Hepatic stellate cell (primary cell): ENCODE data around the gene TEX44.
A peak's percentile ranks its signal among the peaks of the same experiment; 100 is the strongest.
"Not testable (repeated sequence)": the region's sequence is repeated elsewhere in the genome, so short reads cannot be mapped to it uniquely, and the experiment has no call there.

ENCODE experiments used
- DNase-seq: peaks from one replicate; pipeline ENCODE4 v3.0.0; 2011; ENCODE audit warnings: low spot score

The TEX44 gene

DNA sequence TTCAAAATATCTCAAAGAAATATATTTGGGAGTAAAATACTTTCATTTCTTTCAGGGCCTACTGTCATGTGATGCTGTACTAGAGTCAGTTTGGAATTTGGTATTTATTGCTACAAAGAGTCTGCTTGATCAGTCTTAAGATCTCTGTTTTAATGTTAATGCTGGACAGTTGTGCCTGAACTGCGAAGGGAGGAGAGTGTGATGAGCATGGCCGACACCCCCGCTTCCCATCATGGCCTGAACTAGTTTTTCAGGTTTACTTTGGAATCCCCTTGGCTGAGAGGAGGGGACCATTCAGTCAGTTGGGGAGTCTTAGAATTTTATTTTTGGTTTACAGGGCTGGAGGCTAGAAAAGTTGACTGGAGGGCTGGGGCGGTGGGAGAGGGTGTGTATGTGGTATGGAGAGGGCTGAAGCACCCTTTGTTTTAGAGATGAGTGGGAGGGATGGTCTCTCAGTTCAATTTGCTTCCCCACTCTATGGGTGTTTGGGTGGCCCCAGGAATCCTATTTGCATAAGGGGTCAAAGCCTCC lies 20.9 kb upstream of the TEX44 start:
- DNase-seq, result no peak

DNA sequence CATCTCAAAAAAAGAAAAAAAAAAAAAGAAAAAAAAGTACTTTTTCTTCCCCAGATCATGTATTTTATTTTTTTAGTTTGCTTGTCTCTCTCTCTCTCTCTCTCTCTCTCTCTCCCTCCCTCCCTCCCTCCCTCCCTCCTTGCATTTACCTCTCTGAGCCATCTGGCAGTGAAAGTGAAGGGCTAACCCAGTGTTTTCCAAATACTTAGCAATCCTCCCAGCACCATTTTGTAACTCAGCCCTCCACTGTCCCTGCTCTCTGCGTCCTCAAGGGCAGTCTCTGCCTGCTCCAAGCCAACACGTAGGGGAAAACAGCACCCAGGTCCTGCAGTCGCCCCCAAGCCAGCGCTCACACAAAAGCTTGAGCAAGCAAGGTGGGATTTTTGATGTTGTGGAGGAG lies 19.6 kb upstream of the TEX44 start:
- no peak for DNase-seq

DNA sequence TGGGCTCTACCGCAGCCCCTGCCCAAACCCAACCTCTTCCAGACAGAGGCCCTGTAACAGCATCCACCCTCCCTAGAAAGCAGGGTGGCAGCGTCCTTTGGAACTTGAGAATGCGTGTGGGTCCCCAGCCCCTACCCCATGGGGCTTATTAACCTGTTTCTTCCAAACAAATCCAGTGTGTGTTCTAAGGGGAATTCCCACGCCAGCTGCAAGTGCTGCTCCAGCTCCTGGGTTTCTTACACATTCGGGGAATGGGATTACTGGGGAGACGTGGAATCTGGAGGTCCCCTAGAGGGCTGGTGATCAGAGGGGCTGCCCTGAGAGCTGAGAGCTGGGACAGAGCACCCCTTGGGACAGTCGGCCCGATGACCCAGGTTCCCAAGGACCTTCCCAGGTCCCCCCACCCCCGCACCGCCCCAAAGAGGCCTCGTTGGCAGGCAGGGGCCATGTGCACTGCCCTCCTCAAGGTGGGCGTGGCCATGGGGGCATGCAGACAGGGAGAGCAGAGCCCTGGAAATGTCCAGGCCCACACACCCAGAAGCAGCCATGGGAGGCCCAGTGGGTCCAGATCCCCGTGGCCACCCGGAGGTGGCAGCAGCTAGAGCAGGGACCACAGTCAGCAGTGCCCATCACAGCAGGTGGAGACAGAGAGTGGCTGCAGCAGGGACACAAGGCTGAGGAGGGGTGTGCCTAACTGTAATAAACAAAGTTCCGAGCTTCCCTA lies 18.8 kb upstream of the TEX44 start:
- DNase-seq, result no peak

DNA sequence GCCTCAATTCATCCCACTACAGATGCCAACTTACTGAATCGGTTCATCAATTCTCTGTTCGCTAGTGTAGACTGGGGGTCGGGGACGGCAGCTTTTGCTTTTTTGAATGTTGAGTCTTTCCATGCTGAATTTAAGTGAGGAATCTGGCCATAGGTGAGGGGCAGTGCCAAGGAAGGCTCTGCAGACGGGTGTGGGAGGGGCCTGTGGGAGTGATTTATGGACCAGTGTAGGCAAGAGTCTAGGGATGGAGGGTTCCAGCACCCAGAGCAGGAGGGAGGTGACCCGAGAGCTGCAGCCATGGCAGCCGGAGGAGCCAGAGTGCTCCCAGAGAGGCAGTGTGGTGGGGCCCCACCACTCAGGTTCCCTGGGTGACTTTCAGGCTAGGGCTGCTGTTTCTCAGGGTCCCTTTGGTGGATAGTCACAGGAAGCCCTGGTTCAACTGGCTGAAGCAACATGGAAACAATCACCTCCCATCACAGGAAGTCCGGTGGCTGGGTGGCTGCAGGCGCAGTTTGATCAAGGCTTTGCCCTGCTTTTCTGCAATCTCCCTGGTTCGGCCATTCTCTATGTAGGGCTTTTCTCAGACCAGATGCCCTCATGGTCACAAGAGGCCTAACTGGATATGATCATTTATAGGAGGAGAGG lies 16.9 kb upstream of the TEX44 start:
- no peak for DNase-seq

DNA sequence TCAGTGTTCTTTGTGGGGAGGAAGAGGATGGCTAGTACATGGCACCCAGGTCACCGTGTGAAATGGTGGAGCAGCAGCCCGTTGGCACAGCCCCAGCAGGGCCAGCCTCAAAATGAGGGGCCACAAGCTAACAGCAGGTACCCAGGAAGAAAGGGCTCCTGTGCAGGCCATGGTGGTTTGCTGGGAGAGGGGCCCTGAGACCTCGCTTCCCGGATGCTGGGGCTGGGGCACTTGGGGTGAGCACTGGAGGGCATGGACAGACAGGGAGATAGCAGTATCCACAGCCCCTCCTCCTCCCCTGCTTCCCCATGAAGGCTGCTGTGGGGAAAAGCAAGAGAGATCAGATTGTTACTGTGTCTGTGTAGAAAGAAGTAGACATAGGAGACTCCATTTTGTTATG lies 16.2 kb upstream of the TEX44 start:
- DNase-seq, result no peak

DNA sequence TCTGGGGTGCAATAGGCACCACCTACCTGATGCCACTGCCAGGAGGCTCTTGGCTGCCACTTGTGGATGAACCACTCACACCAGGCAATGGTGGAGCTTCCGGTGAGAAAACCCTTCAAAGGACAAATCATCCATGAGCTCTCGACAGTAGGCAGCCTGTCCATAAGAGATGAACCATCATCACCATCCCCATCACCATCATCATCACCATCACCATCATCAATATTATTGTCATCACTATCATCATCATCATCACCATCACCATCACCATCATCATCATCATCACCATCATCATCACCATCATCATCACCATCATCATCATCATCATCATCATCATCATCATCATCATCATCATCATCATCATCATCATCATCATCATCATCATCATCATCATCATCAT lies 14.0 kb upstream of the TEX44 start:
- DNase-seq, result not testable (repeated sequence)

DNA sequence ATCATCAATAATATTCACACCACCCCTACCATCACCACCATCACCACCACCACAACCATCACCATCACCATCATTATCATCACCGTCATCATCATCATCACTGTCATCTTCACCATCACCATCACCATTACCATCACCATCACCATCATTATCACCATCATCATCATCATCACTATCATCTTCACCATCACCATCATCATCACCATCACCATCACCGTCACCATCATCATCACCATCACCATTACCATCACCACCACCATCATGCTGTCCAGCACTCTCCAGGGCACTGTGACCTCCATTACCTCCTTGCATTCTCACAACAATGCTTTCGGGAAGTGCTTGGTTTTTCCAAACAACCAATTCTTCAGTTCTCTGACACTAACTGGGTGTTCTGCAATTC lies 13.1 kb upstream of the TEX44 start:
- DNase-seq, result no peak

DNA sequence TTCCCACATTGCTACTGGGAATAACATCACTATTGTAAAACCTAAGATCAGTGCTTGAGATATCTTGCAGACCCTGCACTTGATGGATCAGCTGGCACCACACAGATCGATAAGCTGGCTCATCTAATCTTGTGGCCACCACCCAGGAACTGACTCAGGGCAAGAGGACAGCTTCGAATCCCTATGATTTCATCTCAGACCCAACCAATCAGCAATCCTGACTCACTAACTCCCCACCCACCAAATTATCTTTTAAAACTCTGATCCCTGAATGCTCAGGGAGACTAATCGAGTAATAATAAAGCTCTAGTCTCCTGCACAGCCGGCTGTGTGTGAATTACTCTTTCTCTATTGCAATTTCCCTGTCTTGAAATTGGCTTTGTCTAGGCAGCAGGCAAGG lies 11.3 kb upstream of the TEX44 start:
- DNase-seq, result no peak

DNA sequence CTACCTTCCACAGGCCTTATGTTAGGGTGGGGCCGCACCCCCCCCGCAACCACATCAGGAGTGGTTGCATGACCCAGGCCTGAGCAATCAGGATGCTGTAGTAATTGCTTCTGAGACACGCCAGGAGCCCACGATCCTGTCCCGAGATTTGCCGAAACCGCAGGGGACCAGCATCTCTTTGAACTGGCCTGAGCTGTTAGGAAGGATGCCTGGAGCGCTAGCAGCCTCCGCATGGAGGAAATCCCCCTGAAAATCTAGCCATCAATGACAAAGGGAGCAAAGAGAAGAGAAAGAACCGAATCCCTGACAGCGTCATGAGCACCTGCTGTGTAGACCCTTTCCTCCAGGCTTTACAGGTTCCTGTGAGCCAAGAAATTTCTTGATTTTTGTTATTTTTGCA lies 8.7 kb upstream of the TEX44 start:
- no peak for DNase-seq

DNA sequence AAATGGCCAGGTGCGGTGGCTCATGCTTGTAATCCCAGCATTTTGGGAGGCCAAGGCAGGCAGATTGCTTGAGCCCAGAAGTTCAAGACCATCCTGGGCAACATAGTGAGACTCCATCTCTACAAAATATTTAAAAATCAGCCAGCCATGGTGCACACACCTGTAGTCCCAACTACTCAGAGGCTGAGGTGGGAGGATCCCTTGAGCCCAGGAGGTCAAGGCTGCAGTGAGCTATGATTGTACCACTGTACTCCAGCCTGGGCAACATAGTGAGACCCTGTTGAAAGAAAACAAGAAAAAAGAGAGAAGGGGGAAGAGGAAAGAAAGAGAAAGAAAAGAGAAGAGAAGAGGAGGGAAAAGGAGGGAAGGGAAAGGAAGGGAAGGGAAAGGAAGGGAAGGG lies 4.9 kb upstream of the TEX44 start:
- DNase-seq, result not testable (repeated sequence)

DNA sequence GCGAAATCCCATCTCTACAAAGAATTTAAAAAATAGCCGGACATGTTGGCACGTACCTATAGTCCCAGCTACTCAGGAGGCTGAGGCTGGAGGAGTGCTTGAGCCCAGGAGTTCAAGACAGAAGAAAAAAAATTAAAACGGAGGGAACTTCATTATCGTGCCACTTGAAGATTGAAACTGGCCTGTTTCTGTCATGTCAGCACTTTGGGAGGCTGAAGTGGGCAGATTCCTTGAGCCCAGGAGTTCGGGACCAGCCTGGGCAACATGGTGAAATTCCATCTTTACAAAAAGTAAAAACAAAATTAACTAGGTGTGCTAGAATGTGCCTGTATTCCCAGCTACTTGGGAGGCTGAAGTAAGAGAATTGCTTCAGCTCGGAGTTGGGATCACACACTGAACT lies 3.0 kb upstream of the TEX44 start:
- no peak for DNase-seq

DNA sequence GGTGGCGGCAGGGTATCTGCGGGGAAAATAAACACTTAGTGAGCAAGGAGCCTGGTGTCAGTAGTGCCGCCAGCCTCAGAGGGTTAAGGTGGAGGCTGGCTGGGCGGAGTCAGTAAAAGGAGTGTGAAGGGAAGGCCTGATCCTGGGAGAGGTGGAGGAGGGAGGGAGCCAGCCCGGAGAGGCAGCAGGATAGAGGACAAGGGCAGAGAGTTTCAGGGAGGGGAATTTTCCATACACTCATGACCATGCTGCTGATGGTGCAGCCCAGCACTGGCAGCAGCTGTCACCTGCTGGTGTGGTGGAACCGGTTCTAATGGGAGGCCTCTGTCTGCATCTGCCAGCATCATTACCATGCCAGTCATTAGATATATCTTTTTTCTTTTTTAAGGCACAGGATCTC lies 2.0 kb upstream of the TEX44 start:
- no peak for DNase-seq

DNA sequence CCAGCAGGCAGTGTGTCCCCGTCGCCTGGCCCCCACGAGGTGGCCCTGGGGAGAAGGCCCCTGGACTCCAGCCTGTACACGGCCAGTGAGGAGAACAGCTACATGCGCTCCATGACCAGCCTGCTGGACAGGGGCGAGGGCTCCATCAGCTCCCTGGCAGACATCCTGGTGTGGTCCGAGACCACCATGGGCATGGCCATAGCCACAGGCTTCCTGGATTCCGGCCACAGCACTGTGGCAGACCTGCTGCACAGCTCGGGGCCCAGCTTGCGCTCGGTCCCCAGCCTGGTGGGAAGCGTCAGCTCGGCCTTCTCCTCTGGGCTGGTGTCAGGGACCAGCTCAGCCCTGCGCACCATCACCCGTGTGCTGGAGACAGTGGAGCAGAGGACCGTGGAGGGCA lies 1.0 kb downstream of the TEX44 start:
- no peak for DNase-seq

DNA sequence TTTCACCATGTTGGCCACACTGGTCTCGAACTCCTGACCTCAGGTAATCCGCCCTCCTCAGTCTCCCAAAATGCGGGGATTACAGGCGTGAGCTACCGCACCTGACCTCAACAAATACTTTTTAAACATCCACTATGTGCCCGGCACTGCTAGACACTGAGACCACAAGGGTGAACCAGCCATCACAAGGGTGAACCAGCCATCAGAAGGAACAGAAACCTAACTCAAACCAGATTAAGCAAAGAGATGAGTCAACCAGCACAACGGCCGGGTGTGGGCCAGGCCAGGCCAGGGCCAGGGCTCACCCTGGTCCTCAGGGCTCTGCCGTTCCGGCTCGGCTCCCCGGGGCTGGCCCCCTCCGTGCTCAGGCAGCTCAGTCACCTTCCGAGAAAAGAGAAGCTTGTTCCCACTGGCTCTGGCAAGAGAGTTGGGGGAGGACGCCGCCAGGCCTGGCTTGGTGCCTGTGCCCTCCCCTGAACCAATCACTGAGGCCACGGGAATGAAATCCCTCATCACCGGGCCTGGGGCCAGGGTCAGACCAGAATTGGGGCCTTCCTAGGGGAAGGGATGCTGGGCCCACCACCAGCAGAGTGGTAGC lies 4.4 kb downstream of the TEX44 start:
- peak; percentile 43 for DNase-seq

DNA sequence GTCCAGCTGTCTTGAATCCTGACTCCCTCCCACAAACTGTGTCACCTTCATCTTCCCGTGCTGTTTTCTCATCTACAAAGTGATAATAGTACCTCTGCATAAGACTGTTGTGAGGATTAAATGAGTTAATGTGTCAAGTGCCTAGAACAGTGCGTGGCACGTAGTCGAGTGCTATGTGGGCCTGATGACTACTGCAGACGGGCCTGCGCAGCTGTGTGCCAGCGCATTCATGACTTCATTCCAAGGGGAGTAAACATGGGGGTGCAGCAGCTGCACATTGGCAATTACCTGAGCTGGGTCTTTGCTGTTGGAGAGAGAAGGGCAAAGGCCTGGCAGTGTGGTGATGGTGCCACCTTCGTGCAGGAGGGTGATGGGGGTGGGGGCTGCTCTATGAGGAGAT lies 5.0 kb downstream of the TEX44 start:
- no peak for DNase-seq

DNA sequence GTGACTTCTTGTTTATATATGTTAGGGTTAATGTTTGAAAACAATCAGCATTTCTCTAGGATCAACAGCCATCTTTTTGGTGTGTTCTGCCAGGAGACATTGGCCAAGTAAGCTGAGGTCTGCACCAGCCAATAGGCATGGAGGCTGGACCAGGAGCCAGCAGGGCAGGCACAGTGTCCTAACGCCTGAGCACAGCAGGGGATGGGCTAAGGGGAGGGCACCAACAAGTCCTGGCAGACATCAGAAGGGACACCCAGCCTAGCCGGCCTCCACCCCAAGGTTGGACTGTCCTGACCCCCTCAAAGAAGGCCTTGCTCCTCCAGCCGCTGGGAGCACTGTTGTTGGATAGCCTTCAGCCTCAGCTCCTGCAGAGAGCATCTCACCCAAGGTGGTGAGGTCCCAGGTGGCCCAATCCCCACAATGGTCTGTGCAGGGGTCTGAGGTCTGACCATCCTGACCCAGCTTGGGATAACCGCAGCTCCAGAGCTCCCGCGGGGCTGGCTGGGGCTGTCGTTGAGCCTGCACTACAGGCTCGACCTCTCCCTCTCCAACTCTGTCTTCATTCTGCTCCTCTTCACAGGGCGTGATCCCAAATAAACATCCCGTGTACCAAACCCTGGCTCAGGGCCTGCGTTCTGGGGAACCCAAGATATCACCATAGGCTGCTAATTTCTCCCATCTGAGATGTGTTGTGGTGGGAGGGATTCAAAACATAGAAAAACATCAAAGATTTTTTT lies 8.1 kb downstream of the TEX44 start:
- DNase-seq, result no peak

DNA sequence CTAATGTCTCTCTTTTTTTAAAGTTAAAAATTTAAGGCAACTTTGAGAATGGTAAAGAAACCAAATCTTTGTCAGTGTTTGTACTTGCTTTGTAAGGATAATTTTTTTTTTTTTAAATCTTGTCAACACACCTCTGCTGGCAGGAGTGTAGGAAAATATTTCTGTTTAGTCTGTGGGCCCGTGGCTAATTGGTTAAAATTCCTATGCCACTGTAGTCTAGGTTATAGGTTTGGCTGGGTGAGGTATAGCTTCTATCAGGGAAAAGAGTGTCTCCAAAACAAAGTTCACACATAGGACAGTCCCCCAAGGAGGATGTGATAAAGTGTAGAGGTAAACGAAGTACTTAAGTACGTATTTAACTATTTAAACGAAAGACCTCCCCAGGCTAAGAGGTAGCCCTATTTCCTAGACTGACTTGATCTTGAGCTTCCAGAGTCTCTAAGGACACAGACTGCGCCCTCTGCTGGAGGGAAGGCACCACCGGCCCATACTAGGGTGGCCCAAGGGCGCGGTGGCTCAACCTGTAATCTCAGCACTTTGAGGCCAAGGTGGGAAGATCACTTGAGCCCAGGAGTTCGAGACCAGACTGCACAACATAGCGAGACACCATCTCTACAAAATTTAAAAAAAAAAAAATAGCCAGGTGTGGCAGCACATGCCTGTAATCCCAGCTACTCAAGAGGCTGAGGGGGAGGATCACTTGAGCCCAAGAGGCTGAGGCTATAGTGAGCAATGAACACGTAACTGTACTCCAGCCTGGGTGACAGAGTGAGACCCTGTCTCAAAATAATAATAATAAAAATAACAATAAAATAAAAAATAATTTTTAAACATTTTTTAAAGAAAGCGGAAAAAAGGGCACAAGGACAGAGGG lies 8.9 kb downstream of the TEX44 start:
- peak; percentile 87 for DNase-seq

DNA sequence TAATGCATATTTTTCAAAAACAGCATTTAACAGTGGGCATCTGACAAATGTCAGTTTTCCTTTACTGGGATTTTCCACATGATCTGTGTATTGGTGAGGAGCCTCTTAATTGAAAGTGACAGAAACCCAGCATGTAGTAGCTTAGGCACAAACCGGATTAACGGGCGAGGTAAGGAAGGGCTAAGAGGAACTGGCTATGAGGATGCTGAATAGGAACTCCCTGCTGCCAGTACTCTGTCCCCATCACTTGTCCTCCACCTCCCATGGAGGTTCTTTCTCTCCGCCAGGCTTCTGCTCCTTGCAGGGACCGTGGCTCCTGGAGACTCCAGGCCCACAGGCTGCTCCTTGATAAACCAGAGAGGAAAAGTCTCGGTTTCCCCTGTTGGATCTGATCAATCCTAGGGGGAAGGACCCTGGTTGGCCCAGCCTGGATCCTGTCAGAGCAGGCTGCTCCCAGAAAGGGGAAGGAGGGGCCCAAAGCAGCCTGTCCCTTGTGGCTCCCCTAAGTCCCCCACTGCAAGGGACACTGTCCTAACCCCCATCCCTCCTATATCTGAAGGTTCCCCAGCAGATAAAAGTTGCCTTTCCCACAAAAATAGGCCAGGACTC lies 10.3 kb downstream of the TEX44 start:
- DNase-seq, result no peak

DNA sequence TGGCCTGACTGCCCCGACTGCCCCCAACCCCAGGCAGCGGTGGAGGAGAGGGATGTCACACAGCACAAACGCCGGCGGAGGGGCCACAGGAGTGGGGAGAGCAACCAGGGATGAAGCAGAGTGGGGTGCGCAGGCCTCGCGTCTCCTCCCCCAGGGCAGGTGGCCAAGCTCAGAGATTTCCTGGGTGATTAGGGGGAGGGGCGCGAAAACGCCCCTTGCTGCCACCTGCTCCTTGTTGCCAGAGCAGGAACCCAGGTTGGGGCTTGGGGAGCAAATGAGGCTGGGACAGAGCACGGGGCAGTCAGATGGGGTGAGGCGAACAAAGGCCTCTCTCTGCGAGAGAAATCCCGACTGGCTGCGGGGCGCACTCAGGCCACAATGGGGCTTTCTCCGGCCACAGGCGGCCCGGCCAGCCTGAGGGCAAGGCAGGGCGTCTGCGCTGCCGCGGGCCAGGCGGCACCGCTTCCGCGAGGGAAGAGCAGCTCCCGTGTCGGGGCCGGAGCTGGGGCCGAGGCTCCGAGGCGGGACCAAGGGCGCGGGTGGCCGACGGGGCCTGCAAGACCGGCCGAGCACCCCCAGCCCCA lies 11.5 kb downstream of the TEX44 start:
- no peak for DNase-seq

DNA sequence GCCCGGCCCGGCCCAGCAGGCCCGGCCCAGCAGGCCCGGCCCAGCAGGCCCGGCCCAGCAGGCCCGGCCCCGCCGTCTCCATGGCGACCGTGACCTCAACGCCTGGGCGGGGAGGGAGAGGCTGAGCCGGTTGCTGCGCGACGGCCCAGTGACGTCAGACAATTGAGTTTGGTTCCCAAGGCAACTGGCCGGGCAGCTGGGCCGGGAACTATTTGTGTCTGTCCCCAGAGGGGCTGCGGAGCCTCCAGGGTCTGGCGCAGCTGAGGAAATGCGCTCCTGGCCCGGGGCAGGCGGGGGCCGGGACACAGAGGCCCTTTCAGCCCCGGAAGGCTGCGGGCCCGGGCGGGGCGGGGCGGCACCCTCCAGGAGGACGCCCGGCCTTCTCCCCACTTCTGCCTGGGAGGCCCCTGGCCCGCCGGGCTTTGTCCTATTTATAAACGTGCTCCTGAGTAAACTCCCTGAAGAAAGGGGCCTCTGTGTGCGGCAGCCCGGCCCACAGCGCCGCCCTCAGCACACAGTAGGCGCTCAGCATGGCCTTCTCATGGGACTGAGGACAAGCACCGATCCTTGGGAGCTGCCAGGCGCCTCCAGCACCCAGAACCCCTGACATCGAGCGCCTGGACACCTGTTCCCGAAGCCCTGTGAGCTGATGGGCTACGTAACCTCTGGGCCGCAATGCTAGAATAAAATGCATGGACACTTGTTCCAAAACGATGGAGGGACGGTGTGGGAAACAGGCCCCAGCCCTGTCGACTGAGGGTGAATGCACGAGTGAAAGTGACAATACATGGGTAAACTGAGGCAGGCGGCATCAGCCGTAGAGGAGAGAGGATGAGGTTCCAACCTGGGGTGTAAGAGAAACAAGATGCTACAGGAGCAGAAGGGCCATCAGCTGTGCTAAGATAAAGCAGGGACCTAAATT lies 12.3 kb downstream of the TEX44 start:
- peak; percentile 99 for DNase-seq
